Measurements from ENCODE around the gene SPOCD1.
"Not testable (repeated sequence)": the region's sequence is repeated elsewhere in the genome, so short reads cannot be mapped to it uniquely, and the experiment has no call there.

GRCh38 chr1:31816947-31817346 is 1.1 kb upstream of the SPOCD1 start:
- not testable (repeated sequence) for TF ChIP-seq CTCF, POLR2A, POLR2AphosphoS5 (IDR thresholded peaks at IDR 0.05)

Data from prostate gland (tissue), 2 donors.